Neural cell (in vitro differentiated cells): ENCODE data around the gene NTNG1. TPM values are rescaled to one million over a fixed set of nuclear protein-coding genes. Genes with fewer than 3 reads are reported as not detected.

Experiments used
- H2AFZ ChIP-seq: fragments of 200-600, 300-800 bp; sonication (generic), shearing (Covaris generic); 2 replicates; pipeline ENCODE4 v1.6.0; 2014; ENCODE audit warnings: low read depth, mild to moderate bottlenecking, antibody characterized with exemption, low read length, moderate library complexity
- H3F3A ChIP-seq: fragments of 200-600 bp; shearing (Covaris generic); 2 replicates; pipeline ENCODE4 v1.6.1; 2016; ENCODE audit warnings: mild to moderate bottlenecking, moderate library complexity, mixed read lengths, antibody characterized with exemption, low read length; ENCODE audit not compliant: insufficient read depth, poor library complexity, severe bottlenecking
- H3K27ac ChIP-seq: fragments of 200-600, 300-800 bp; sonication (generic), shearing (Covaris generic); 2 replicates; pipeline ENCODE4 v1.5.1; 2014; ENCODE audit warnings: mild to moderate bottlenecking, low read length, moderate library complexity
- H3K27me3 ChIP-seq: fragments of 300-800, 200-600 bp; sonication (generic), shearing (Covaris generic); 2 replicates; pipeline ENCODE4 v1.6.0; 2014; ENCODE audit warnings: mild to moderate bottlenecking, low read depth, low read length, moderate library complexity; ENCODE audit not compliant: insufficient read depth
- H3K36me3 ChIP-seq: fragments of 300-800, 200-600 bp; sonication (generic), shearing (Covaris generic); 2 replicates; pipeline ENCODE4 v1.5.1; 2014; ENCODE audit warnings: mild to moderate bottlenecking, antibody characterized with exemption, low read length, moderate library complexity; ENCODE audit not compliant: insufficient read depth
- H3K4me2 ChIP-seq: fragments of 300-800, 200-600 bp; sonication (generic), shearing (Covaris generic); 2 replicates; pipeline ENCODE4 v1.6.0; 2014; ENCODE audit warnings: mild to moderate bottlenecking, low read length
- H3K4me3 ChIP-seq: fragments of 300-800, 200-600 bp; sonication (generic), shearing (Covaris generic); 2 replicates; pipeline ENCODE4 v1.5.1; 2014; ENCODE audit warnings: mild to moderate bottlenecking, low read length, moderate library complexity
- H3K79me2 ChIP-seq: fragments of 200-600 bp; shearing (Covaris generic); replicated peaks from 2 replicates; pipeline ENCODE4 v1.6.0; 2014; ENCODE audit warnings: mild to moderate bottlenecking, low read length, moderate library complexity; ENCODE audit not compliant: insufficient read depth
- H3K9ac ChIP-seq: fragments of 300-800, 200-600 bp; sonication (generic), shearing (Covaris generic); 2 replicates; pipeline ENCODE4 v1.6.1; 2016; ENCODE audit warnings: mild to moderate bottlenecking, low read length, mixed read lengths
- H3K9me2 ChIP-seq: fragments of 200-600 bp; shearing (Covaris generic); 2 replicates; pipeline ENCODE4 v1.6.1; 2016; ENCODE audit warnings: mild to moderate bottlenecking, low read length, mixed read lengths; ENCODE audit not compliant: insufficient read depth
- H3K9me3 ChIP-seq: fragments of 200-600, 300-800 bp; sonication (generic), shearing (Covaris generic); 2 replicates; pipeline ENCODE4 v1.6.1; 2016; ENCODE audit warnings: mild to moderate bottlenecking, mixed run types, low read length, moderate library complexity, mixed read lengths
- H4K20me1 ChIP-seq: fragments of 200-600 bp; shearing (Covaris generic); 2 replicates; pipeline ENCODE4 v1.6.1; 2016; ENCODE audit warnings: mild to moderate bottlenecking, mixed run types; ENCODE audit not compliant: insufficient read depth
- EP300 ChIP-seq: fragments of 450-650 bp; conservative IDR thresholded peaks from 2 replicates; pipeline ENCODE4 v1.6.1; 2014; ENCODE audit warnings: antibody characterized with exemption, mild to moderate bottlenecking, moderate library complexity; ENCODE audit not compliant: poor library complexity, severe bottlenecking
- EZH2 ChIP-seq: fragments of 200-600, 300-800 bp; shearing (Covaris generic), sonication (generic); IDR thresholded peaks from 2 replicates; pipeline ENCODE4 v1.6.1; 2014; ENCODE audit warnings: antibody characterized with exemption, low read length, borderline replicate concordance, mild to moderate bottlenecking; ENCODE audit not compliant: insufficient read depth, poor library complexity, severe bottlenecking
- MXI1 ChIP-seq: fragments of 450-650 bp; conservative IDR thresholded peaks from 2 replicates; pipeline ENCODE4 v1.6.1; 2014; ENCODE audit warnings: antibody characterized with exemption, mild to moderate bottlenecking; ENCODE audit not compliant: poor library complexity, severe bottlenecking
- POLR2AphosphoS5 ChIP-seq: IDR thresholded peaks from 2 replicates; pipeline ENCODE4 v1.6.1; 2012
- RAD21 ChIP-seq: fragments of 450-650 bp; conservative IDR thresholded peaks from 2 replicates; pipeline ENCODE4 v1.6.1; 2014; ENCODE audit warnings: antibody characterized with exemption, mild to moderate bottlenecking, moderate library complexity
- SMC3 ChIP-seq: fragments of 450-650 bp; conservative IDR thresholded peaks from 2 replicates; pipeline ENCODE4 v1.6.1; 2014; ENCODE audit warnings: antibody characterized with exemption, mild to moderate bottlenecking, moderate library complexity; ENCODE audit not compliant: poor library complexity
- TAF1 ChIP-seq: IDR thresholded peaks from 2 replicates; pipeline ENCODE4 v1.6.1; 2012; ENCODE audit warnings: low read depth
- polyA plus RNA-seq: library from polyadenylated mRNA; depleted of rRNA; stranded (reverse); fragments of >200 nt; gene quantifications from 2 replicates; pipeline ENCODE4 v1.2.3, GENCODE V29; 2014
- TF ChIP-seq, protein P1 (sequence below): fragments of 450-650 bp; IDR thresholded peaks from 2 replicates; pipeline ENCODE4 v1.5.1; 2014; ENCODE audit warnings: antibody characterized with exemption, mild to moderate bottlenecking, moderate library complexity; ENCODE audit not compliant: poor library complexity, severe bottlenecking
- TF ChIP-seq, protein P2 (sequence below): IDR thresholded peaks from 2 replicates; pipeline ENCODE4 v1.6.1; 2012; ENCODE audit warnings: borderline replicate concordance

NTNG1 gene
- polyA plus RNA-seq, 1 donor from 2014 or later, result not detected

DNA sequence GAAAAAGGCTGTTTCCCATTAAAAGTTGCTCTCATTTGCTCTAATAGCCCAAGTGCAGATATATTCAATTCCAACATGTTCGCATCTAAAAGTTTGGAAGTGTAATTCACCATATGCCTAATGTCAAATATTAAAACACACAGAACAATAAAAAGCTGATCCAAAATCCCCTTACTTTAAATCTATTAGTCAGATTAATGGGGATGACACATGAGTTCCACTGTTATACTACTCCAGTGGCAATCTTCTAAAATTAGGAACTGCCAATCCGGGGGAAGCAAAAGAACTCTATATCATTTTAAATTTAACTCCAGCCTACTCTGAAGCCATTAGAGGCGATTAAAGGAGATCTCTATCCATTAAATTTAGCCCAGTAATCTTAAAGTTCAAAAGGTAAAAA lies 317.1 kb downstream of the NTNG1 start:
- Histone ChIP-seq H3K9me3 (no peaks in the 10 kb centered on the region), H3K9me2 (no peaks in the 10 kb centered on the region), H3K4me3 (no peak overlapping the region), H3K4me2 (no peak overlapping the region), H3K9ac (no peak overlapping the region), H4K20me1 (no peaks in the 10 kb centered on the region), H3K27me3 (no peaks in the 10 kb centered on the region), H2AFZ (no peak overlapping the region), H3K36me3 (no peaks in the 10 kb centered on the region), H3F3A (no peaks in the 10 kb centered on the region), H3K79me2 (no peaks in the 10 kb centered on the region), H3K27ac (no peak overlapping the region)
- TF ChIP-seq, protein P1, sequence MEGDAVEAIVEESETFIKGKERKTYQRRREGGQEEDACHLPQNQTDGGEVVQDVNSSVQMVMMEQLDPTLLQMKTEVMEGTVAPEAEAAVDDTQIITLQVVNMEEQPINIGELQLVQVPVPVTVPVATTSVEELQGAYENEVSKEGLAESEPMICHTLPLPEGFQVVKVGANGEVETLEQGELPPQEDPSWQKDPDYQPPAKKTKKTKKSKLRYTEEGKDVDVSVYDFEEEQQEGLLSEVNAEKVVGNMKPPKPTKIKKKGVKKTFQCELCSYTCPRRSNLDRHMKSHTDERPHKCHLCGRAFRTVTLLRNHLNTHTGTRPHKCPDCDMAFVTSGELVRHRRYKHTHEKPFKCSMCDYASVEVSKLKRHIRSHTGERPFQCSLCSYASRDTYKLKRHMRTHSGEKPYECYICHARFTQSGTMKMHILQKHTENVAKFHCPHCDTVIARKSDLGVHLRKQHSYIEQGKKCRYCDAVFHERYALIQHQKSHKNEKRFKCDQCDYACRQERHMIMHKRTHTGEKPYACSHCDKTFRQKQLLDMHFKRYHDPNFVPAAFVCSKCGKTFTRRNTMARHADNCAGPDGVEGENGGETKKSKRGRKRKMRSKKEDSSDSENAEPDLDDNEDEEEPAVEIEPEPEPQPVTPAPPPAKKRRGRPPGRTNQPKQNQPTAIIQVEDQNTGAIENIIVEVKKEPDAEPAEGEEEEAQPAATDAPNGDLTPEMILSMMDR, result no peak
- TF ChIP-seq, protein P2, sequence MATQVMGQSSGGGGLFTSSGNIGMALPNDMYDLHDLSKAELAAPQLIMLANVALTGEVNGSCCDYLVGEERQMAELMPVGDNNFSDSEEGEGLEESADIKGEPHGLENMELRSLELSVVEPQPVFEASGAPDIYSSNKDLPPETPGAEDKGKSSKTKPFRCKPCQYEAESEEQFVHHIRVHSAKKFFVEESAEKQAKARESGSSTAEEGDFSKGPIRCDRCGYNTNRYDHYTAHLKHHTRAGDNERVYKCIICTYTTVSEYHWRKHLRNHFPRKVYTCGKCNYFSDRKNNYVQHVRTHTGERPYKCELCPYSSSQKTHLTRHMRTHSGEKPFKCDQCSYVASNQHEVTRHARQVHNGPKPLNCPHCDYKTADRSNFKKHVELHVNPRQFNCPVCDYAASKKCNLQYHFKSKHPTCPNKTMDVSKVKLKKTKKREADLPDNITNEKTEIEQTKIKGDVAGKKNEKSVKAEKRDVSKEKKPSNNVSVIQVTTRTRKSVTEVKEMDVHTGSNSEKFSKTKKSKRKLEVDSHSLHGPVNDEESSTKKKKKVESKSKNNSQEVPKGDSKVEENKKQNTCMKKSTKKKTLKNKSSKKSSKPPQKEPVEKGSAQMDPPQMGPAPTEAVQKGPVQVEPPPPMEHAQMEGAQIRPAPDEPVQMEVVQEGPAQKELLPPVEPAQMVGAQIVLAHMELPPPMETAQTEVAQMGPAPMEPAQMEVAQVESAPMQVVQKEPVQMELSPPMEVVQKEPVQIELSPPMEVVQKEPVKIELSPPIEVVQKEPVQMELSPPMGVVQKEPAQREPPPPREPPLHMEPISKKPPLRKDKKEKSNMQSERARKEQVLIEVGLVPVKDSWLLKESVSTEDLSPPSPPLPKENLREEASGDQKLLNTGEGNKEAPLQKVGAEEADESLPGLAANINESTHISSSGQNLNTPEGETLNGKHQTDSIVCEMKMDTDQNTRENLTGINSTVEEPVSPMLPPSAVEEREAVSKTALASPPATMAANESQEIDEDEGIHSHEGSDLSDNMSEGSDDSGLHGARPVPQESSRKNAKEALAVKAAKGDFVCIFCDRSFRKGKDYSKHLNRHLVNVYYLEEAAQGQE, result no peak
- TF ChIP-seq MXI1, result no peak
- no peak for TF ChIP-seq SMC3
- no peak for TF ChIP-seq EZH2
- no peak for TF ChIP-seq TAF1
- no peak for TF ChIP-seq EP300
- no peak for TF ChIP-seq POLR2AphosphoS5
- TF ChIP-seq RAD21, result no peak

DNA sequence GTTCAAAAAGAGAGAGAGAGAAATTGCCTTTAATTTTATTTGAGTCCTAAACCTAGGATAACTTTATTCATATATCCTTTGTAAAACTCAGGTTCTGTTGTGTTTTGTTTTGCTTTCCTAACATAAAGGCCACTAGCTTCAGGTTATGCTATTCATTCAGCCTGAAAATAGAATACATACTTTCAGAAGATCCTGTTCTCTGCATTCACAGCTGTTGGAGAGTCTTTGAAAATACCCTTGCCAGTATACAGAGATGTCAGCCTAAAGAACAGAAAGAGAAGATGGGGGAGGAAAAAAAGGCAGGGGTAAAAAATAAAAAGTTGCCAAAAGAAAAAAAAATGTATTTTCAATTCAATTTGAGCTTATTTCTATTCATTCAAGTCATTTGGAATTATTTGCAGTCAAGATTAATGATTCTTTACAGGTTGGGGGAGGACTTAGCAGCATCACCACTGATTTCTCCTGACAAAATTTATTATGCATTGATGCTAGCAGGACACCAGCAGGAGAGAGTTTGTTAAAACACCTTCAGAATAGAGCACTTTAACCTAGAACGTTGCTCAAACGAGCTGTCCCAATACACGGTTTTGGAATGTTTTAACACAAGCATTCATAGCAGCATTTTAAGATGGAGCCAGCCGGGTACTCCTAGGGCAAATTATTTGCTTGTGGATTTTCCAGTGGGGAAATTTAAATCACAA lies 318.5 kb downstream of the NTNG1 start:
- Histone ChIP-seq H3K4me2 (no peak overlapping the region), H3K9me3 (no peaks in the 10 kb centered on the region), H2AFZ (no peak overlapping the region), H3K79me2 (no peaks in the 10 kb centered on the region), H3F3A (no peaks in the 10 kb centered on the region), H3K4me3 (no peak overlapping the region), H3K36me3 (no peaks in the 10 kb centered on the region), H4K20me1 (no peaks in the 10 kb centered on the region), H3K9me2 (no peaks in the 10 kb centered on the region), H3K27ac (no peak overlapping the region), H3K9ac (no peak overlapping the region), H3K27me3 (no peaks in the 10 kb centered on the region)
- TF ChIP-seq EP300 (no peak), TAF1 (no peak), EZH2 (no peak), RAD21 (no peak), MXI1 (no peak), SMC3 (no peak), POLR2AphosphoS5 (no peak)
- TF ChIP-seq, protein P1, result no peak
- TF ChIP-seq, protein P2, result no peak
